Pulmonary artery endothelial cell (primary cell): Measurements from ENCODE around the gene NTSR1. TPM values are rescaled to one million over a fixed set of nuclear protein-coding genes. Genes with fewer than 3 reads are reported as not detected.

Experiments used
- DNase-seq: peaks from one replicate; pipeline ENCODE4 v3.0.0-alpha.2; 2011; ENCODE audit warnings: low read depth, low spot score
- total RNA-seq: library from RNA; depleted of rRNA; stranded (reverse); fragments of >200 nt; gene quantifications from 2 replicates; pipeline ENCODE4 v1.2.3, GENCODE V29; 2014

NTSR1 gene
- total RNA-seq, 1 donor from 2014 or later, result 2.2 TPM

- no peak for DNase-seq
Measured at GRCh38 chr20:62782893-62783278, 74.2 kb downstream of the NTSR1 start.

GRCh38 chr20:62784497-62784896 lies 75.9 kb downstream of the NTSR1 start:
- DNase-seq, result no peak

- DNase-seq, result no peak
Measured at GRCh38 chr20:62785393-62785792, 76.8 kb downstream of the NTSR1 start.

GRCh38 chr20:62786157-62786556 lies 77.5 kb downstream of the NTSR1 start:
- no peak for DNase-seq

GRCh38 chr20:62787321-62787720 lies 78.7 kb downstream of the NTSR1 start:
- DNase-seq, result no peak

- no peak for DNase-seq
Measured at GRCh38 chr20:62787866-62788265, 79.2 kb downstream of the NTSR1 start.

- DNase-seq, result no peak
Measured at GRCh38 chr20:62788607-62789006, 80.0 kb downstream of the NTSR1 start.

GRCh38 chr20:62790075-62790474 lies 81.4 kb downstream of the NTSR1 start:
- no peak for DNase-seq

- peak; percentile 78 for DNase-seq
Measured at GRCh38 chr20:62791301-62792181, 82.9 kb downstream of the NTSR1 start.

- DNase-seq, result no peak
Measured at GRCh38 chr20:62792182-62792939, 83.7 kb downstream of the NTSR1 start.

GRCh38 chr20:62792940-62793756 lies 84.5 kb downstream of the NTSR1 start:
- no peak for DNase-seq

GRCh38 chr20:62793757-62794006 lies 85.0 kb downstream of the NTSR1 start:
- no peak for DNase-seq

- DNase-seq, result peak; percentile 83
Measured at GRCh38 chr20:62794007-62794724, 85.5 kb downstream of the NTSR1 start.

- DNase-seq, result no peak
Measured at GRCh38 chr20:62795023-62795761, 86.6 kb downstream of the NTSR1 start.

GRCh38 chr20:62796699-62797491 lies 88.3 kb downstream of the NTSR1 start:
- no peak for DNase-seq

- no peak for DNase-seq
Measured at GRCh38 chr20:62797671-62798532, 89.3 kb downstream of the NTSR1 start.

GRCh38 chr20:62799036-62799435 lies 90.4 kb downstream of the NTSR1 start:
- no peak for DNase-seq

GRCh38 chr20:62799459-62799858 lies 90.8 kb downstream of the NTSR1 start:
- no peak for DNase-seq

GRCh38 chr20:62799873-62800272 lies 91.2 kb downstream of the NTSR1 start:
- DNase-seq, result no peak
